22Rv1 (cell line): ENCODE data around the gene TPT1.

ENCODE experiments used
- ZFX ChIP-seq: fragments of 450-650 bp; IDR thresholded peaks from 2 replicates; pipeline ENCODE4 v1.6.1; 2017; ENCODE audit warnings: antibody characterized with exemption, borderline replicate concordance
- TF ChIP-seq, protein P1 (sequence below): fragments of 450-650 bp; IDR thresholded peaks from 2 replicates; pipeline ENCODE4 v1.5.1; 2017; ENCODE audit warnings: mild to moderate bottlenecking

DNA sequence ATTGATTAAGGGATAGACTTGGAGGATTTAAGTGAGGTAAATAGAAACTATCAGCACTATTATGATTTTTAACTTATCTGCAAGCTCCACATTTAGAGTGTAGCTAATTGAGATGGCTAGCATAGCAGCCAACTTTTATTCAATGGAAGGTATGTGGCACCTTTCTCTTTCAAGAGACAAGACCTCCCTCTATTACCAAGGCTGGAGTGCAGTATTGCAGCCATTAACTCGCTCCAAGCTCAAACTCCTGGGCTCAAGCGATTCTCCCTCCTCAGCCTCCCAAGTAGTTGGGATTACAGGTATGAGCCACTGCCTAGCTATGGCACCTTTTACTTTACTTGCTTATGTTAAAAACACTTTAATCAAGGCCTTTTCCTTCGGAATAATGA, 8.2 kb downstream of the TPT1 start:
- TF ChIP-seq ZFX = no peak
- TF ChIP-seq, protein P1, sequence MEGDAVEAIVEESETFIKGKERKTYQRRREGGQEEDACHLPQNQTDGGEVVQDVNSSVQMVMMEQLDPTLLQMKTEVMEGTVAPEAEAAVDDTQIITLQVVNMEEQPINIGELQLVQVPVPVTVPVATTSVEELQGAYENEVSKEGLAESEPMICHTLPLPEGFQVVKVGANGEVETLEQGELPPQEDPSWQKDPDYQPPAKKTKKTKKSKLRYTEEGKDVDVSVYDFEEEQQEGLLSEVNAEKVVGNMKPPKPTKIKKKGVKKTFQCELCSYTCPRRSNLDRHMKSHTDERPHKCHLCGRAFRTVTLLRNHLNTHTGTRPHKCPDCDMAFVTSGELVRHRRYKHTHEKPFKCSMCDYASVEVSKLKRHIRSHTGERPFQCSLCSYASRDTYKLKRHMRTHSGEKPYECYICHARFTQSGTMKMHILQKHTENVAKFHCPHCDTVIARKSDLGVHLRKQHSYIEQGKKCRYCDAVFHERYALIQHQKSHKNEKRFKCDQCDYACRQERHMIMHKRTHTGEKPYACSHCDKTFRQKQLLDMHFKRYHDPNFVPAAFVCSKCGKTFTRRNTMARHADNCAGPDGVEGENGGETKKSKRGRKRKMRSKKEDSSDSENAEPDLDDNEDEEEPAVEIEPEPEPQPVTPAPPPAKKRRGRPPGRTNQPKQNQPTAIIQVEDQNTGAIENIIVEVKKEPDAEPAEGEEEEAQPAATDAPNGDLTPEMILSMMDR = no peak
